Type B pancreatic cell (in vitro differentiated cells): ENCODE results near the gene MARCHF5. TPM values are rescaled to one million over a fixed set of nuclear protein-coding genes. Genes with fewer than 3 reads are reported as not detected.

Source experiments
- DNase-seq: peaks from one replicate; pipeline ENCODE4 v3.0.0; 2021; ENCODE audit warnings: mixed read lengths; ENCODE audit not compliant: unreplicated experiment; ENCODE audit errors: extremely low spot score
- H3K27ac Mint-ChIP-seq: 2 replicates; pipeline ENCODE4 v1.8.0; 2021; ENCODE audit warnings: mild to moderate bottlenecking, mixed read lengths
- H3K27me3 Mint-ChIP-seq: 2 replicates; pipeline ENCODE4 v1.8.0; 2021; ENCODE audit warnings: mixed read lengths
- H3K36me3 Mint-ChIP-seq: 2 replicates; pipeline ENCODE4 v1.8.0; 2021; ENCODE audit warnings: mixed read lengths
- H3K4me1 Mint-ChIP-seq: one replicate; pipeline ENCODE4 v1.8.0; 2021; ENCODE audit warnings: mixed read lengths; ENCODE audit not compliant: unreplicated experiment
- H3K4me3 Mint-ChIP-seq: 2 replicates; pipeline ENCODE4 v1.8.0; 2021; ENCODE audit warnings: mild to moderate bottlenecking, mixed read lengths
- H3K9me3 Mint-ChIP-seq: 2 replicates; pipeline ENCODE4 v1.8.0; 2021; ENCODE audit warnings: mixed read lengths
- CTCF ChIP-seq: fragments of 200-600 bp; sonication (generic); conservative IDR thresholded peaks from 2 replicates; pipeline ENCODE4 v1.5.0; 2021; ENCODE audit warnings: antibody characterized with exemption, mild to moderate bottlenecking
- total RNA-seq: library from RNA; stranded (reverse); gene quantifications from 2 replicates; pipeline ENCODE4 v1.2.1, GENCODE V29; 2021; ENCODE audit warnings: low replicate concordance

Gene MARCHF5
- total RNA-seq, 1 donor from 2014 or later, result 59.8 TPM

GRCh38 chr10:92248566-92248965 lies 42.4 kb upstream of the MARCHF5 start:
- no peak for TF ChIP-seq CTCF
- H3K27ac Mint-ChIP-seq, result no peak overlapping the region
- H3K4me1 Mint-ChIP-seq, result peaks cover under 1% of the 10 kb centered on the region
- H3K4me3 Mint-ChIP-seq, result no peak overlapping the region
- H3K27me3 Mint-ChIP-seq, result no peaks in the 10 kb centered on the region
- no peaks in the 10 kb centered on the region for H3K36me3 Mint-ChIP-seq
- no peaks in the 10 kb centered on the region for H3K9me3 Mint-ChIP-seq
- no peak for DNase-seq

- no peaks in the 10 kb centered on the region for H3K36me3 Mint-ChIP-seq
- no peak for DNase-seq
- H3K4me1 Mint-ChIP-seq, result no peaks in the 10 kb centered on the region
- peak overlapping the region; percentile 51 for H3K27ac Mint-ChIP-seq
- no peak for TF ChIP-seq CTCF
- H3K9me3 Mint-ChIP-seq, result no peaks in the 10 kb centered on the region
- no peak overlapping the region for H3K4me3 Mint-ChIP-seq
- no peaks in the 10 kb centered on the region for H3K27me3 Mint-ChIP-seq
These were observed 27.6 kb upstream of the MARCHF5 start for GRCh38 chr10:92263396-92263795.

GRCh38 chr10:92264249-92264648 lies 26.7 kb upstream of the MARCHF5 start:
- DNase-seq, result no peak
- Mint-ChIP-seq H3K27me3 (no peaks in the 10 kb centered on the region), H3K27ac (no peak overlapping the region), H3K9me3 (no peaks in the 10 kb centered on the region), H3K4me1 (no peaks in the 10 kb centered on the region), H3K36me3 (no peaks in the 10 kb centered on the region), H3K4me3 (no peak overlapping the region)
- TF ChIP-seq CTCF, result no peak

- Mint-ChIP-seq H3K36me3 (no peaks in the 10 kb centered on the region), H3K9me3 (no peaks in the 10 kb centered on the region), H3K27me3 (no peaks in the 10 kb centered on the region), H3K4me3 (no peak overlapping the region), H3K27ac (no peak overlapping the region), H3K4me1 (no peaks in the 10 kb centered on the region)
- TF ChIP-seq CTCF, result no peak
- DNase-seq, result no peak
These were observed 25.2 kb upstream of the MARCHF5 start for GRCh38 chr10:92265687-92266258.

GRCh38 chr10:92267343-92267742 lies 23.6 kb upstream of the MARCHF5 start:
- H3K27ac Mint-ChIP-seq, result no peak overlapping the region
- TF ChIP-seq CTCF, result no peak
- no peaks in the 10 kb centered on the region for H3K4me1 Mint-ChIP-seq
- no peaks in the 10 kb centered on the region for H3K9me3 Mint-ChIP-seq
- no peaks in the 10 kb centered on the region for H3K36me3 Mint-ChIP-seq
- H3K27me3 Mint-ChIP-seq, result no peaks in the 10 kb centered on the region
- H3K4me3 Mint-ChIP-seq, result no peak overlapping the region
- no peak for DNase-seq

GRCh38 chr10:92268748-92269147 lies 22.2 kb upstream of the MARCHF5 start:
- Mint-ChIP-seq H3K27ac (no peak overlapping the region), H3K4me1 (no peaks in the 10 kb centered on the region), H3K9me3 (no peaks in the 10 kb centered on the region), H3K27me3 (no peaks in the 10 kb centered on the region), H3K4me3 (no peak overlapping the region), H3K36me3 (no peaks in the 10 kb centered on the region)
- no peak for TF ChIP-seq CTCF
- no peak for DNase-seq
